Epithelial cell of umbilical artery (primary cell): Measurements from ENCODE around the gene NOVA2. TPM values are rescaled to one million over a fixed set of nuclear protein-coding genes. Genes with fewer than 3 reads are reported as not detected.

Experiments used
- total RNA-seq: library from RNA; depleted of rRNA; stranded (reverse); fragments of >200 nt; gene quantifications from 2 replicates; pipeline ENCODE4 v1.2.3, GENCODE V29; 2014

Gene NOVA2, protein sequence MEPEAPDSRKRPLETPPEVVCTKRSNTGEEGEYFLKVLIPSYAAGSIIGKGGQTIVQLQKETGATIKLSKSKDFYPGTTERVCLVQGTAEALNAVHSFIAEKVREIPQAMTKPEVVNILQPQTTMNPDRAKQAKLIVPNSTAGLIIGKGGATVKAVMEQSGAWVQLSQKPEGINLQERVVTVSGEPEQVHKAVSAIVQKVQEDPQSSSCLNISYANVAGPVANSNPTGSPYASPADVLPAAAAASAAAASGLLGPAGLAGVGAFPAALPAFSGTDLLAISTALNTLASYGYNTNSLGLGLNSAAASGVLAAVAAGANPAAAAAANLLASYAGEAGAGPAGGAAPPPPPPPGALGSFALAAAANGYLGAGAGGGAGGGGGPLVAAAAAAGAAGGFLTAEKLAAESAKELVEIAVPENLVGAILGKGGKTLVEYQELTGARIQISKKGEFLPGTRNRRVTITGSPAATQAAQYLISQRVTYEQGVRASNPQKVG
- 2.1 and 3.2 TPM in 2 replicates for total RNA-seq

DNA sequence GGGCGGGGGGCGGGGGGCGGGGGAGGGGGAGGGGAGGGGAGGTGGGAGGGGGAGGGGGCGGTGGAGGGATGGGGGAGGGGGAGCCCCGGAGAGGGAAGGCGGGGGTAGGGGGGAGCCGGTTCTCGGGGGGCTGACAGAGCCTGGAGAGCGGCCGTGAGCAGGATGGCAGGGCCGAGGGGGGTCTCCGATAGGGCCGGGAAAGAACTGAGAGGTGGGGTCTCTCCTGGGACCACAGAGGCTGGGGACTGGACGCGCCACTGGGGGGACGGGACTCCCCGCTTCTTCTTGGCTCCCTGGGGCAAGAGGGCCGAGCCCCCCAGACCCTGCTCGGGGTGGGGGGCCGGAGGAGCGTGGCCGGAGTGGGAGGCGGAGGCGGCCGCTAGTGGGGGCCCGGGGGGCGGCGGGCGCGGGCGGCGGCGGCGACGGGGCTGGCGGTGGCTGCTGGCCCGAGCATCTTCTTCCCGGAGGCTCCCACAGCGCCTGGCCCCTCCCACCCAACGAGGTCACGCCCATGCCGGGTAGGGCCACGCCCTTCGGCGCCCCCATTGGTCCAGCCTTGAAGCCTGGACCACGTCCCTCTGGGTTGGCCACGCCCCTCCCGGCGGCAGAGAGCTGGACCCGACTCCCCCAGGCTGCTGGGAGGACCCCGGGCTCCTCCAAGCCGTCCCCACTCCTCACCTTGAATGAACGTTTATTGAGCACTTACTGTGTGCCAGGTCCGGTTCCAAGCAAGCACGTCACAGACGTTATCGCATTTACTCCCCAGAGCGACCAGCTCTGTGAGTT lies at the start of gene NOVA2:
Gene NOVA2, minus strand, starts transcription at position 313 of the 786 bp plus-strand sequence. CDS start 514 bp downstream, outside the sequence.

DNA sequence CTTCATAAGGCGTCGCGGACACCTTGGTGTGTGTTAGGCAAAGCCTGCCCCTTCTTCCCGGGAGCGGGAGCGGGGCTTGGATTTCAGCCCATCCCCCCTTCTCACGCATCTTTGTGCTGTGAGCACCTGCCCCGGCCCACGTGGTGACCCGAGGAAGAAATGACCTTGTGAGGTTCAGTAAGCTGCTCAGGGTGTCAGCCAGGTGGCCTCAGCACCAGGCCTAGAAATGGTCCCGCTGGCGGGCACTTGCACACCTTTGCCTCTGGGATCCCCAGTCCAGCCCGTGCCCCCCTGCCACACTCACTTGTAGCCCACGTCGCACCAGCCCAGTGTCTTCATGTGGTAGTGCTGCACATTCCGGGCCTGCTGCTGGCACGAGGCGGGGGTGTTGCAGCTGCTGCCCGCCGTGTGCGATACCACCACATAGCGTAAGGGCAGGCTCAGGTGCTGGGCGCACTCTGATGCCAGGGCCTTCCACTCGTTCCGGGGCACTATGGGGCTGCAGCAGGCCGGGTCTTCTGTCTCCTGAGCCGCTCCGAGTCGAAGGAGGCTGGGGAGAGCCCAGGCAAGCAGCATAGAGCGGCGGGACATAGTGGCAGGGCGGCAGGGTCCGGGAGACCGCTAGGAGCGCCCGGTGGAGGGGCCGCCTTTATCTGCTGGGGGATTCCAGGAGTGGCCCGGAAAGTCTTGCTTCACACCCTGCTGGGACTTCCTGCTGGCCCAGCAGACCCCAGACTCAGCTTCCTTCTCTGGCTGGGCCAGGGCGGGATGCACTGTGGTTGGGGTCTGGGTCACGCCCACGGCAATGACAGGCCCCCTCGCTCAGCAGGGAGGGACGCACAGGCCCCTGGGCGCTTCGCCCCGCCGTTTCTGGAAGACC lies 49.0 kb upstream of the NOVA2 start, which contains the start of gene PGLYRP1:
Gene PGLYRP1, minus strand, starts transcription at position 623 of the 880 bp plus-strand sequence. Its CDS starts 32 bp downstream, at position 591.

DNA sequence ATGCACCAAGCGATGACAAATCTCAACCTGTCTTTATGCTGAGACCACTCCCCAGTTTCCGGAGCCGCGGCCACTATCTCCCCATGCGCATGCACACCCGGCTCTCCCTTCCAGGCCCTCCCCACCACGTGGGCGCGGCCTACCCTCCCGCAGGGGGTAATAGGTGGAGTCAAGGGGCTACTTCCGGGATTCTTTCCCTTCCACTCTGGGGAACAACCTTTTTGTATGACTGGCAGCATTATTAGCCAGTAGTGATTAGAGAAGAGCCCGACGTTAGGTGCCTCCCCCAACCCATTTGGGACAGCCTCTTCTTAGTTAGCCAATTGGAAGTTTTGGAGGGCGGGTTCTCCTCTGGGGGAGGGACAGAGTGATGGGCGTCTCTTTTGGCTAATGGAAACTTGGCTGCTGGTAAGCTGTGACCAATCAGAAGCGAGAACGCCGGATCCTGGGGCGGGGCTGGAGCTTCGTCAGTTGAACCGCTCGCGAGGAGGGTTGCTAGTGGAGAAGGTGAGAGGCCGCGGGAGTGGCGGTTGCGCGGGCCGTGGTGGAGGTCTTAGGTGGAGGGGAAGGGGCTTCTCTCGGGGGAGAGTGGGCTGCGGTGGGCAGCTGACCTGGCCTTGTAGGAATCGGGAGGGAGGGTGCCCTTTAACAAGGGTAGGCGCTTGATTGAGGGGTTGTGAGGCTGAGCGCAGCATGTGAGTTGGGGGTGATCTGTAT lies 21.5 kb upstream of the NOVA2 start, which contains the start of gene CCDC61:
Gene CCDC61, plus strand, starts transcription at position 470 of the 717 bp plus-strand sequence. CDS start 7,552 bp downstream, outside the sequence.

DNA sequence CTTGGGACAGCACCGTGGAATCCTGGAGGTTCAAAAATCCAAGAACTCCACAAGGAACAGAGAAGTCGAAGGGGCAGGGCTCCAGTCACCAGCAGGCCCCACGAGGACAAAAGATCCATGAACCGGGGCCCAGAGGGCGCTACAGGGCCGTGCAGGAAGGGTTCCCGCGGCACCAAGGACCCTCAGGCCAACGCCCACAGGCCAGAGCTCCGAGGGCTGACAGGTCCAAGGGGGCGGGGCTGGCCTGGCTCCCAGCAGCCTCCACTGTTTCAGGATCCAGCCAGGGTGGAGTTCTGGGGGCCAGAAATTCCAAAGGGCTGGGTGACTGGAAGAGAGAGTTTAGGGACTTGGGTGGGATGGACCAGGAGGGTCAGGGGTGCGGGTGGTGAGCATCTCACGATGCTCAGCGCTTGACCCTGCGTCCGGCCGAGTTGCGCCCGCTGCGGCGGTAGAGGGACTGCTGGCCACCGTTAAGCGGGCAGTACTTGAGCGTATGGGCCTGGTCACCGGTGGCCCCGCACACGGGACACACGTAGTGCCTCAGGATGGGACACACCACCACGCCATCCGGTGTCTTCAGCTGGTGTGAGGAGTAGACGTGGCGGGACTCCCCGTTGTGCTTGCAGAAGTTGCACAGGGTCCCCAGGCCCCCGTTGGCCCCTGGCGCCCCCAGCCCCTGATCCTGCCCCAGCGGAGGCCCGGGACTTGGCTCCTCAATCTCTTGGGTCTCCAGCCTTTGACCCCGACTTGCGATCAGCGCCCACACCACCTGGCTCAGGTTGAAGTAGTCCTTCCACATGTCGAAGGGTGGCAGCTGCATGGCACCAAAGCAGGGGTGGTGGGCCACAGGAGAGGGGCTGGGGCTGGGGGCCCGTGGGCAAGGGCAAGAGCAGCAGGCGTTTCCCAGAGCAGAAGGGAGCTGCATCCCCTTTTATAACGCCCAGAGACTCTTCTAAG lies 59.5 kb downstream of the NOVA2 start, which contains the start of gene NANOS2:
Gene NANOS2, minus strand, starts transcription at position 905 of the 957 bp plus-strand sequence. Its CDS starts 85 bp downstream, at position 820.

DNA sequence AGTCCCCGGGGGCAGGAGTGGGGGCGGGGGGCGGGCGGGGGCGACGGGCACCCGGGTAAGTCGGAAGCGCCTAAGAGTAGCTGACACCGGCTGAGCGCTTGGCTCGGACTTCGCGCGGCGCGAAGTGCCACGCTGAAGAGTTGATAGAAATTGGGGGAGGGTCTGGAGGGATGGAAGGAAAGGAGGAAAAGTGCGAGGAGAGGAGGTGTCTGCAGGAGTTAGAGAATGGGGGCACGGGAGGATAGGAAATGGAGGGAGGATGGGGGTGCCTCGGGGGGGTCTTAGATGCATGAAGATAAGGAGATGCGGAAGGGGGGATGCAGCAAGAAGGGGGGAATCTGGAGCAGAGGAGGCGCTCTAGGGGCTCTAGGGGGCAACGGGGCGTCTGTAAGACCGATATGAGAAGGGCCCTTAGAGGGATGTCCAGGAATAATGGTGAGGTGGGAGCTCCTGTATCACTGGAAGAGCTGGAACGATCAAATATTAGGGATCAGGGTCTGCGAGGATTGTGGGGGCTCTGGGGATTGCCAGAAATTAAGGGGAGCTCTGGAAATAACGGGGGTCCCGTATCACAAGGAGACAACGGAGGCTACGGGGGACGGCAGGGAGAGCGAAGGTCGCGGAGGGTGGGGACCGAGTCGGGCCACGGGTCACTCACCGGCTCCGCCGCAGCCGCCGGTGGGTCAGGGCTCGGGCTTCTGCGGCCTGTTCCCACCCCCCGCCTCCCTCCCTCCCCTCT lies 71.6 kb downstream of the NOVA2 start, which contains the start of gene MYPOP:
Gene MYPOP, minus strand, starts transcription at position 702 of the 739 bp plus-strand sequence. CDS start 840 bp downstream, outside the sequence.

DNA sequence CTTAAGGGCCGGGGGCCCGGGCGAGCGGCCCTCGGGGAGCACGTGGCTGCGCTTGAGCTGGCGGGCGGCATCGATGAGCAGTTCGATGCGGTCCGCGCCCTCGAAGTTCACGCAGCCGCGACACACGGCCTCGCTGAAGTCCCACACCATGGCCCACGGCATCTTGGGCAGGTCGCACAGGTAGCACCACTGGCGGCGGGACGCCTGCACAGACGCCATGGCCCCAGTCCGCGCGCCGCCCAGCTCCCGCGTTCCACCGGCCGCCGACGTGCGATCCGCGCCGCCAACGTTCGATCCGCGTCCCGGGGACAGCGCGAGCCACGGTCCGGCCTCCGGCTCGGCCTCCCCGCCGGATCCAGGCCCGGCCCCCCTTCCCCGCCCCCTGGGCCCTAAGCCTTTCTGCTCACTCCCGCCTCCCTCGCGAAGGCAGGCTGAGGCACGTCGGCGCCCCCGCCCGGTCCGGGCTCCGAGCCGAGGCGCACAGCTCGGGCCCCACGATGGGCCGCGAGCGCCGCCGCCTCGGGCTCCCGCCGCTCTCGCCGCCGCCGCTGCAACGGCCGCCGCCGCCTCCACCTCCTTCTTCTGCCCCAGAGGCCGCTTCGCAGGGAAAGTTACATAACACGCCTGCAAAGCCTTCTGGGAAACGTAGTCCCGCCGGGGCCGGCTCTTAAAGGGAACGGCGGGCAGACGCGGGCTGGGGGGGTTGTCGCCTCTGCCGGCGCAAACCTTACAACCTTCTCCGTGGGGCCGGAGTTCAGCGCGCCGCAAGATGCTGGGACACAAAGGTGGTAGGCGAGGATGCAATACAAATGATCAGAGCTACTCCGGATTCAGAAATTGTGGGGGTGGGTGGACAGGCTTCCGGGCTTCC lies 87.9 kb downstream of the NOVA2 start, which contains the start of gene IRF2BP1:
Gene IRF2BP1, minus strand, starts transcription at position 586 of the 871 bp plus-strand sequence. Its CDS starts 367 bp downstream, at position 219.

Other genes starting within 250 kb of the NOVA2 start
- 4.3 and 5.5 TPM in 2 replicates for gene FBXO46, start 243.0 kb downstream of the NOVA2 start, total RNA-seq
- not detected in 2 replicates for gene MEIOSIN, start 240.4 kb downstream of the NOVA2 start, total RNA-seq
- 4.9 and 5.8 TPM in 2 replicates for gene SIX5, start 204.6 kb downstream of the NOVA2 start, total RNA-seq
- 5.5 and 6.5 TPM in 2 replicates for gene DMPK, start 191.4 kb downstream of the NOVA2 start, total RNA-seq
- 18.5 and 20.1 TPM in 2 replicates for gene DMWD, start 181.0 kb downstream of the NOVA2 start, total RNA-seq
- 0.15 TPM in 1 of 2 replicates, not detected in the other for gene RSPH6A, start 158.6 kb downstream of the NOVA2 start, total RNA-seq
- gene SYMPK, start 110.7 kb downstream of the NOVA2 start, total RNA-seq: 23.1 and 32.1 TPM in 2 replicates
- gene FOXA3, start 109.5 kb downstream of the NOVA2 start, total RNA-seq: under 0.01 TPM in 1 of 2 replicates, not detected in the other
- 21.1 and 22.2 TPM in 2 replicates for gene IRF2BP1, start 87.7 kb downstream of the NOVA2 start, total RNA-seq
- 1.1 and 1.6 TPM in 2 replicates for gene MYPOP, start 71.3 kb downstream of the NOVA2 start, total RNA-seq
- not detected in 2 replicates for gene NANOS2, start 59.1 kb downstream of the NOVA2 start, total RNA-seq
- 8.8 and 14.0 TPM in 2 replicates for gene CCDC61, start 21.6 kb upstream of the NOVA2 start, total RNA-seq
- not detected in 2 replicates for gene PGLYRP1, start 49.2 kb upstream of the NOVA2 start, total RNA-seq
- 0.15 TPM in 1 of 2 replicates, not detected in the other for gene IGFL4, start 67.1 kb upstream of the NOVA2 start, total RNA-seq
- 0.32 TPM in 1 of 2 replicates, not detected in the other for gene IGFL3, start 150.8 kb upstream of the NOVA2 start, total RNA-seq
- gene IGFL2, start 174.4 kb upstream of the NOVA2 start, total RNA-seq: not detected in 2 replicates